Measurements from ENCODE around the gene PBX3.

DNA sequence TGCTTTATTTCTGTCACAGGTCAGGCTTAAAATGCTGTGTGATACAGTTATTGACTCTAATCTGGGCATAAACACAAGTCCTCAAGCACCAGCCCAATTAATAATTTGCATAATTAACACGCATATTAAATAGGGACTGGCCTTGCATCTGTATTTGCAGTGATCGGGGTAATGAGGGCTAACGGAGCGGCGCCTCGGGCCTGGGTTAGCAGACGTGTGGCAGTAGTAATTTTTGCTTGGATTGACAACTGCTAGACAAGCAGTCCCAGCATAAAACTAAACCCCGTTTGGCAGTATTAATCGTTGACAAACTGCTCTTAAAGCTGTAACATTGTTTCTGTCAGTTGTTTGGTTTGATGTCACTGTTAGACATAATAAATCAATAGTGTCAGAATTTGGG, 109.2 kb downstream of the PBX3 start:
- TF ChIP-seq POLR2AphosphoS5 (IDR thresholded peaks at IDR 0.05; ENCODE audit: insufficient read depth in 1 of 2, low read depth in 1 of 2) (no peak), POLR2A (IDR thresholded peaks at IDR 0.05) (no peak)
- TF ChIP-seq, protein P1, sequence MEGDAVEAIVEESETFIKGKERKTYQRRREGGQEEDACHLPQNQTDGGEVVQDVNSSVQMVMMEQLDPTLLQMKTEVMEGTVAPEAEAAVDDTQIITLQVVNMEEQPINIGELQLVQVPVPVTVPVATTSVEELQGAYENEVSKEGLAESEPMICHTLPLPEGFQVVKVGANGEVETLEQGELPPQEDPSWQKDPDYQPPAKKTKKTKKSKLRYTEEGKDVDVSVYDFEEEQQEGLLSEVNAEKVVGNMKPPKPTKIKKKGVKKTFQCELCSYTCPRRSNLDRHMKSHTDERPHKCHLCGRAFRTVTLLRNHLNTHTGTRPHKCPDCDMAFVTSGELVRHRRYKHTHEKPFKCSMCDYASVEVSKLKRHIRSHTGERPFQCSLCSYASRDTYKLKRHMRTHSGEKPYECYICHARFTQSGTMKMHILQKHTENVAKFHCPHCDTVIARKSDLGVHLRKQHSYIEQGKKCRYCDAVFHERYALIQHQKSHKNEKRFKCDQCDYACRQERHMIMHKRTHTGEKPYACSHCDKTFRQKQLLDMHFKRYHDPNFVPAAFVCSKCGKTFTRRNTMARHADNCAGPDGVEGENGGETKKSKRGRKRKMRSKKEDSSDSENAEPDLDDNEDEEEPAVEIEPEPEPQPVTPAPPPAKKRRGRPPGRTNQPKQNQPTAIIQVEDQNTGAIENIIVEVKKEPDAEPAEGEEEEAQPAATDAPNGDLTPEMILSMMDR (IDR thresholded peaks at IDR 0.05), result no peak
